HepG2 (cell line): ENCODE results near the gene SND1.

Source experiments
- EZH2 ChIP-seq: conservative IDR thresholded peaks from 2 replicates; pipeline ENCODE4 v1.6.1; 2012; ENCODE audit warnings: mild to moderate bottlenecking, low read depth, low read length, moderate library complexity
- FOXA3 ChIP-seq: IDR thresholded peaks from 2 replicates; pipeline ENCODE4 v1.6.1; 2016; ENCODE audit warnings: missing genetic modification reagents, missing compliant biosample characterization
- NR2C2 ChIP-seq: sonication (generic); formaldehyde crosslinking; IDR thresholded peaks from 2 replicates; pipeline ENCODE4 v1.4.0; 2020; ENCODE audit warnings: missing genetic modification reagents, mild to moderate bottlenecking, moderate library complexity, borderline replicate concordance
- SAP130 ChIP-seq: IDR thresholded peaks from 2 replicates; pipeline ENCODE4 v1.6.1; 2016; ENCODE audit warnings: low read depth

GRCh38 chr7:127986581-127987521 is 334.9 kb downstream of the SND1 start:
- no peak for TF ChIP-seq FOXA3 (CRISPR knock-in tag)
- TF ChIP-seq EZH2 = no peak
- no peak for TF ChIP-seq SAP130 (CRISPR knock-in tag)
- TF ChIP-seq NR2C2 (CRISPR knock-in tag) = no peak
